GM19455 (cell line): ENCODE results near the gene TFPT.

Source experiments
- ATAC-seq: cut with Tn5 transposase; IDR thresholded peaks from one replicate; pipeline ENCODE4 v1.9.1; 2021; ENCODE audit not compliant: unreplicated experiment

The TFPT gene

GRCh38 chr19:54115109-54116063, at the start of gene TFPT, which contains the start of gene PRPF31:
TSS of gene TFPT (minus strand) at chr19:54115657. CDS start at chr19:54115269, 388 bp downstream.
TSS of gene PRPF31 (plus strand) at chr19:54115754. CDS start at chr19:54118279, 2,525 bp downstream.
- peak; percentile 87 for ATAC-seq

GRCh38 chr19:54165222-54165621, 49.8 kb upstream of the TFPT start:
- no peak for ATAC-seq

GRCh38 chr19:54164369-54165068, 49.1 kb upstream of the TFPT start:
- ATAC-seq = no peak

- ATAC-seq = no peak
Observed at GRCh38 chr19:54162884-54163283, 47.4 kb upstream of the TFPT start.

- no peak for ATAC-seq
Observed at GRCh38 chr19:54162241-54162805, 46.9 kb upstream of the TFPT start.

GRCh38 chr19:54160854-54161253, 45.4 kb upstream of the TFPT start:
- ATAC-seq = no peak

GRCh38 chr19:54160182-54160811, 44.8 kb upstream of the TFPT start:
- peak; percentile 2 for ATAC-seq

GRCh38 chr19:54159352-54160181, 44.1 kb upstream of the TFPT start, which contains the start of gene LENG1:
TSS of gene LENG1 (minus strand) at chr19:54159721. CDS start at chr19:54159695, 26 bp downstream.
- ATAC-seq = peak; percentile 89

- no peak for ATAC-seq
Observed at GRCh38 chr19:54158812-54159351, 43.4 kb upstream of the TFPT start.

GRCh38 chr19:54156953-54157352, 41.5 kb upstream of the TFPT start:
- ATAC-seq = no peak

GRCh38 chr19:54156490-54156889, 41.0 kb upstream of the TFPT start:
- ATAC-seq = no peak

- no peak for ATAC-seq
Observed at GRCh38 chr19:54155694-54156093, 40.2 kb upstream of the TFPT start.

GRCh38 chr19:54154603-54155345, 39.3 kb upstream of the TFPT start:
- ATAC-seq = no peak

- ATAC-seq = no peak
Observed at GRCh38 chr19:54153731-54154326, 38.4 kb upstream of the TFPT start.

- no peak for ATAC-seq
Observed at GRCh38 chr19:54152878-54153524, 37.5 kb upstream of the TFPT start.

GRCh38 chr19:54152267-54152666, 36.8 kb upstream of the TFPT start:
- ATAC-seq = no peak

- no peak for ATAC-seq
Observed at GRCh38 chr19:54151362-54152035, 36.0 kb upstream of the TFPT start.
